ENCODE measurements around the gene BARX1. TPM values are rescaled to one million over a fixed set of nuclear protein-coding genes. Genes with fewer than 3 reads are reported as not detected.

The BARX1 gene, protein sequence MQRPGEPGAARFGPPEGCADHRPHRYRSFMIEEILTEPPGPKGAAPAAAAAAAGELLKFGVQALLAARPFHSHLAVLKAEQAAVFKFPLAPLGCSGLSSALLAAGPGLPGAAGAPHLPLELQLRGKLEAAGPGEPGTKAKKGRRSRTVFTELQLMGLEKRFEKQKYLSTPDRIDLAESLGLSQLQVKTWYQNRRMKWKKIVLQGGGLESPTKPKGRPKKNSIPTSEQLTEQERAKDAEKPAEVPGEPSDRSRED
- 6.4 to 13.6 TPM (median 11.7 TPM) in 5 replicates for total RNA-seq (2022; extraction: Qiagen RNA extraction; ENCODE audit: low read depth)

DNA sequence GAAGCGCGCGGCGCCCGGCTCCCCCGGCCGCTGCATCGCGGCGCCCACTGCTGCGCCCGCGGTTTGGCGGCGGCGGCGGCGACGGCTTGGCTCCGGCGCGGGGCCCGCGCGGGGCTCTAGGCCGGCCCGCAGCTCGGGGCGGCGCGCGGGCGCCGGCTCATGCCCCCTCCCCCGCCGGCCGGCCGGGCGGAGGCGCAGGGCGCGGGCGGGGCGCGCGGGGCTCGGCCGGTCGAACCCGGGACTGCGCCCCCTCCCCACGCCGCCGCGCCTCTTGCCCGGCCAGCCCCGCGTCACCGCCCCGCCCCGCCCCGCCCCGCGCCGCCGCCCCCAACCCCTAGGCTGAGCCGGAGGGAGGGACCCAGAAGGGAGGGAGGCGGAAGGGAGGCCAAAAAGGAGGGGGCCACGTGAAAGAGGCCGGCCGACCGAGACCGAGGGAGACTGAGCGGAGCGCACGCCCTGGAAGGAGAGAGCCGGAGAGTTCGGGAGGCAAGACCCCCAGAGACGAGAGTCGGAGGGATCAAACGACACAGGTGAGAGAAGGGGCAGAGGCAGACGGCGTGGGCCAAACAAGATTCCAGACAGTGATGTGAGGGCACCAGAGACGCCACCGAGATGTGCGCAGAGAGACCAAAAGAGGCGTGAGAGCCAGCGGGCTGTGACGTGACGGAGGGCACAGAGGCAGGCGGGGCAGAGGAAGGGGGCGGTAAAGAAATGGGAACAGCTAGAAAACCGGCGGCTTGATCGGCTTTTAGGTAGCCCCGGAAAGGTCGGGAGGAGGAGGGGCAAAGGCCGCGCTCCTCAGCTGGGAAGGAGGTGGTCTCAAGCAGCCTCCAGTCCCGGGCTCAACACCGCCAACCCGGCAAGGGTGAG lies at the start of gene BARX1:
TSS of gene BARX1 (minus strand) at position 245 of the 870 bp plus-strand sequence. CDS start at position 36, 209 bp downstream.

Other genes starting within 250 kb of the BARX1 start
- gene PTPDC1, start 129.1 kb upstream of the BARX1 start, total RNA-seq (2022; extraction: Qiagen RNA extraction; ENCODE audit: low read depth) = 3.2 to 4.7 TPM (median 4.4 TPM) in 5 replicates